Immature natural killer cell (primary cell): ENCODE results near the gene SH3YL1. TPM values are rescaled to one million over a fixed set of nuclear protein-coding genes. Genes with fewer than 3 reads are reported as not detected.
A peak's percentile ranks its signal among the peaks of the same experiment; 100 is the strongest.

Experiments used
- DNase-seq, 3 donors: peaks; one replicate each; pipeline ENCODE4 v3.0.0; 2022; ENCODE audit warnings: mixed read lengths in 1 of 3
- H3K27ac Mint-ChIP-seq, 6 donors: one replicate each; pipeline ENCODE4 v1.8.0; 2020; ENCODE audit warnings: mixed read lengths in 6 of 6, mild to moderate bottlenecking in 5 of 6, inconsistent platforms in 4 of 6, moderate library complexity in 3 of 6
- H3K27me3 Mint-ChIP-seq, 3 donors: one replicate each; pipeline ENCODE4 v1.8.0; 2020 to 2021; ENCODE audit warnings: low read depth in 3 of 3, mild to moderate bottlenecking in 3 of 3, mixed read lengths in 3 of 3, moderate library complexity in 3 of 3, inconsistent platforms in 1 of 3
- H3K36me3 Mint-ChIP-seq, 3 donors: one replicate each; pipeline ENCODE4 v1.8.0; 2020; ENCODE audit warnings: mixed read lengths in 3 of 3, inconsistent platforms in 2 of 3, mild to moderate bottlenecking in 2 of 3
- H3K4me1 Mint-ChIP-seq, 2 donors: one replicate each; pipeline ENCODE4 v1.8.0; 2020; ENCODE audit warnings: inconsistent platforms in 2 of 2, mild to moderate bottlenecking in 2 of 2, mixed read lengths in 2 of 2, moderate library complexity in 1 of 2
- H3K4me3 Mint-ChIP-seq, 5 donors: one replicate each; pipeline ENCODE4 v1.8.0; 2020; ENCODE audit warnings: mild to moderate bottlenecking in 5 of 5, mixed read lengths in 5 of 5, inconsistent platforms in 3 of 5, moderate library complexity in 3 of 5
- H3K9me3 Mint-ChIP-seq, 6 donors: one replicate each; pipeline ENCODE4 v1.8.0; 2020; ENCODE audit warnings: mild to moderate bottlenecking in 6 of 6, mixed read lengths in 6 of 6, inconsistent platforms in 4 of 6, moderate library complexity in 3 of 6
- polyA plus RNA-seq, 3 donors: library from polyadenylated mRNA; unstranded; fragments of 300-500 nt; fragmentation: Illumina TruSeq; gene quantifications; one replicate each; pipeline ENCODE4 v1.2.3, GENCODE V29; 2021

SH3YL1 gene, protein sequence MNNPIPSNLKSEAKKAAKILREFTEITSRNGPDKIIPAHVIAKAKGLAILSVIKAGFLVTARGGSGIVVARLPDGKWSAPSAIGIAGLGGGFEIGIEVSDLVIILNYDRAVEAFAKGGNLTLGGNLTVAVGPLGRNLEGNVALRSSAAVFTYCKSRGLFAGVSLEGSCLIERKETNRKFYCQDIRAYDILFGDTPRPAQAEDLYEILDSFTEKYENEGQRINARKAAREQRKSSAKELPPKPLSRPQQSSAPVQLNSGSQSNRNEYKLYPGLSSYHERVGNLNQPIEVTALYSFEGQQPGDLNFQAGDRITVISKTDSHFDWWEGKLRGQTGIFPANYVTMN
- 10 to 100 TPM; 20.8 to 29.5 (median 23.0) TPM for polyA plus RNA-seq

DNA sequence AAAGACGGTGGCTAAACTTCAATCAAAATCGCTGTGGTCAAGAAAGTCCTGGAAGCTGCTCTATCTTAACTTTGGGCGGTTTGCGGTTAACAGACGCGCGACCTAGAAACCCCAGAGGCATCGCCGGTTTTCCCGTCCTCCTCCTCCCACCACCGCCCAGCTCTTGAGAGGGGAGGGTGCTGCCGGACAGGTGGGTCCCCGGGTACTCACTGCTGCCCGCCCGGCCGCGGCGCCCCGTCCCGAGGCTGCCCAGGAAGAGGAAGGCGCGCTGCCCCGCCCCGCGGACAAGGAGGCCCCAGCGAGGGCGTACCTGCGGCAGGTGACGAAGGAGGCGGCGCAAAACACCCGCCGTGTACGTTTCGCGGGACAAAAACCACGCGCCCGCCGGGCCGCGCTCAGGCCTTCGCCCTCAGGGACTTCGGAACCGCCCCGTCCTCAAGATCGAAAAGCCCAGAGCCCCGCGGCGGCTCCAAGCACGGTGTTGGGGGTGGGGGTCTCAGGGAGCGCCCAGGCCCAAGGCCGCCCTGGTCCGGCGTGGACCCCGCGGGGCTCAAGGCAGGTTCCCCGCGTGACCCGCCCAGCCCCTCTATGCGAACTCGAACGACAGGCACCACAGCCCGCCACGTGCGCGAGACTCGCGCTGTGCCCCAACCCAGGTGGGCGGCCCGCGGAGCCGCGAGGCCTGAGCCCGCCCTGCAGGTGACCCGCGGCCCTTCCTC lies at the start of gene SH3YL1:
TSS of gene SH3YL1 (minus strand) at position 259 of the 719 bp plus-strand sequence. CDS start at position 211, 48 bp downstream.
- Mint-ChIP-seq H3K27me3 (peaks cover 4 to 12% (median 6%) of the 10 kb centered on the region in 3 donors), H3K9me3 (peaks cover 0 to 2% (median 0%) of the 10 kb centered on the region in 6 donors), H3K4me3 (peak within 1 kb of the TSS; percentile 93 to 96 (median 94)), H3K27ac (peak within 1 kb of the TSS; percentile 89 to 97 (median 95)), H3K36me3 (peaks cover 0 to 6% (median 0%) of the 10 kb centered on the region in 3 donors), H3K4me1 (peaks cover 48 to 60% of the 10 kb centered on the region in 2 donors)
- DNase-seq = peak; percentile 55 to 65 (median 61)

GRCh38 chr2:310994-311393 lies 47.2 kb upstream of the SH3YL1 start:
- Mint-ChIP-seq H3K4me1 (no peaks in the 10 kb centered on the region), H3K4me3 (no peak overlapping the region), H3K27ac (no peak overlapping the region), H3K36me3 (peaks cover 0 to 2% (median 0%) of the 10 kb centered on the region in 3 donors), H3K27me3 (peaks cover 5 to 10% (median 6%) of the 10 kb centered on the region in 3 donors), H3K9me3 (no peaks in the 10 kb centered on the region)
- no peak for DNase-seq

DNA sequence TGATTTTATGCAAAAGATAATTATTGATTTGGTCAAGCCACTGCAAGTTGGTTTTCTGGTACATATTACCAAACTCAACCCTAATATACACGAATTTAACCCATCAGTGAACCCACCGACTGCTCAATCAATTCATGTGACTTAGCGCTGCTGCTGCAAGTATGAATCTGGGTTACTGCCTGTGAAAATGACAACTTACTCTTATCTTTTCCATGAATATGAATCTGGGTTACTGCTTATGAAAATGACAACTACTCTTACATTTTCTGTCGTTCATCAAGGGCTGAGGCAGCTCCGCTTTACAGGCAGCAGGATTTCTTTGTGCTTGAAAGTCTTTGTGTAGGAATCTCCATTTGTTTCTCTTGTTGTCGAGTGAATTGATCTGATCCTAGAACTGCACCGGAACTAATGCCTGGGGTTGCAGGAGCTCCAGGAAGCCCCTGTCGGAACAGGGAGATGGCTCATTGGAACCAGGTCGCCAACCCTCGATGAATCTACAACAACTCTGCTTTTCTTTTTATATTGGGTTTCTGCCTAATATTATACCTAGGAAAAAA lies 46.2 kb upstream of the SH3YL1 start:
- no peaks in the 10 kb centered on the region for H3K36me3 Mint-ChIP-seq
- peaks cover 7 to 15% (median 8%) of the 10 kb centered on the region in 3 donors for H3K27me3 Mint-ChIP-seq
- no peaks in the 10 kb centered on the region for H3K4me1 Mint-ChIP-seq
- no peak for DNase-seq
- no peak overlapping the region for H3K27ac Mint-ChIP-seq
- H3K4me3 Mint-ChIP-seq = no peak overlapping the region
- no peaks in the 10 kb centered on the region for H3K9me3 Mint-ChIP-seq

- Mint-ChIP-seq H3K4me1 (no peaks in the 10 kb centered on the region), H3K9me3 (no peaks in the 10 kb centered on the region), H3K36me3 (no peaks in the 10 kb centered on the region), H3K27ac (peak overlapping the region in 1 of 6 donors; percentile 16), H3K4me3 (no peak overlapping the region), H3K27me3 (peaks cover 7 to 15% (median 8%) of the 10 kb centered on the region in 3 donors)
- DNase-seq = no peak
Observed at GRCh38 chr2:309148-309953, 45.5 kb upstream of the SH3YL1 start.

DNA sequence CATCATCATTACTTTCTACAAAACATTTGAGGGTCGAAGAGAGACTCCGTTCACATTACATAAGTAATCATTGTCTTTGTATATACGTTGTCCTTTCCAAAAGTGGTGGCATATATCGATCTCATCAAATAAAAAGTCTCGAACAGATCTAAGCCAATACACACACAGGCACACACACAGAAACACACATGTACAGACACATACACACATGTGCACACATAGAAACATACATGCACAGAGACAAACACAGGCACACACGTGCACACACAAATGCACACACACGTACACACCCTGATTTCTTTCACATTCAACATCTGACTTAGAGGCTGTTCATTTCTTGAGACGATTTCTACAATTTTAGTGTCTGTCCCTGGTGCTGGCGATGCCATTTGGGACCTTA lies 41.5 kb upstream of the SH3YL1 start:
- no peak overlapping the region for H3K27ac Mint-ChIP-seq
- peaks cover 4 to 8% (median 5%) of the 10 kb centered on the region in 3 donors for H3K27me3 Mint-ChIP-seq
- DNase-seq = no peak
- H3K4me1 Mint-ChIP-seq = no peaks in the 10 kb centered on the region
- peaks cover 0 to 3% (median 0%) of the 10 kb centered on the region in 6 donors for H3K9me3 Mint-ChIP-seq
- no peak overlapping the region for H3K4me3 Mint-ChIP-seq
- H3K36me3 Mint-ChIP-seq = peaks cover 0 to 5% (median 3%) of the 10 kb centered on the region in 3 donors

GRCh38 chr2:296354-296753 lies 32.5 kb upstream of the SH3YL1 start:
- Mint-ChIP-seq H3K9me3 (no peaks in the 10 kb centered on the region), H3K27ac (no peak overlapping the region), H3K27me3 (peaks cover 10 to 14% (median 11%) of the 10 kb centered on the region in 3 donors), H3K4me1 (no peaks in the 10 kb centered on the region), H3K36me3 (peaks cover 0 to 5% (median 0%) of the 10 kb centered on the region in 3 donors), H3K4me3 (no peak overlapping the region)
- no peak for DNase-seq

DNA sequence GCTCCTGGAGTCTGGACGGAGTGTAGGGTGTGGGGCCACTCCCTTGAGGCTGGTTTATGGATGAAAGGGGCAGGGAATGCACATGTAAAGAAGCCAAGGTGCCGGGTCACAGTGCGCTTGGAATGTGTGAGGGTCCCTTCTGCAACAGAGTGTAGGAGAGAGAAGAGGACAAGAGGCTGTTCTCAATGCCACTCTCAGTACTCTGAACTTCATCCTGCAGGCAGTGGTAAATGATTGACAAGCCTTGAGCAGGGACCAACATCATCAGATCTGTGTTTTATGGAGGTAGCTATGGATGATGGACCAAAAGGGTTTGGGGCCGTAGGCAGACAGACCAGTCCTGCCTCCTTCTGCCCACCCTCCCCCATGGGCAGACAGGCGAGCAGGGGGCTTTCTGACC lies 31.3 kb upstream of the SH3YL1 start:
- no peak overlapping the region for H3K4me3 Mint-ChIP-seq
- no peak overlapping the region for H3K27ac Mint-ChIP-seq
- peaks cover 10 to 17% (median 11%) of the 10 kb centered on the region in 3 donors for H3K27me3 Mint-ChIP-seq
- no peak for DNase-seq
- H3K36me3 Mint-ChIP-seq = no peaks in the 10 kb centered on the region
- H3K4me1 Mint-ChIP-seq = peaks cover under 1 to 2% of the 10 kb centered on the region in 2 donors
- no peaks in the 10 kb centered on the region for H3K9me3 Mint-ChIP-seq

DNA sequence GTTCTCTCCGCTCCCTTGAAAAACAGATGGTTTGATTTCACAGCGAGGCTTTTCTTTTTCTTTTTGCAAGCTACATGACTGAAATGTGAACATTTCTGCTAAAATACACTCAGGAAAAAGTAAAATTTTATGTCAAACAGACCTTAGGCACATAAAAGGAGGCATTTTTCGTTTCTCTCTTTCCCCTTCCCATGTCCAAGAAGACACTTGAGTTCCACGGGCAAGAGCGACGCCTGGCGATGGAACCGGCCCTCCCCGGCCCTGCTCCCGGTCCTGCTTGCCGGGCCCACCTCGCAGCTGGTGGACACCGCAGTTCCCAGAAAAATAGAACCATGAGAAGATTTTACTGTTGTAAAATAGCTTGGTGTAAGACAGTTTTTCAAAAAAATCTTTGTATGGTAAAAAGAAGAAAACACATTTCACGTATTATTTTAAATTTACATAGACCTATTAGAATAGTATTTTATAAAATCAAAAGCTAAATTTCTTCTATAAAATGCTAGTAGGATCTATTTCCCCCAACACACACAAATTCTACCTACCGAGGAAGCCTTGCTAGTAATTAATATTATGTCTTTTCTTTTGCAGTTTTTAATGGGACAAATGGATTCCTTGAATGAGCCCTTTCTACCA lies 26.4 kb upstream of the SH3YL1 start:
- peaks cover 0 to 6% (median 0%) of the 10 kb centered on the region in 3 donors for H3K36me3 Mint-ChIP-seq
- H3K27me3 Mint-ChIP-seq = peaks cover 4 to 14% (median 10%) of the 10 kb centered on the region in 3 donors
- no peak overlapping the region for H3K27ac Mint-ChIP-seq
- peak; percentile 33 to 53 (median 43) for DNase-seq
- H3K9me3 Mint-ChIP-seq = no peaks in the 10 kb centered on the region
- peak overlapping the region; percentile 79 to 92 (median 80) for H3K4me3 Mint-ChIP-seq
- H3K4me1 Mint-ChIP-seq = peaks cover 13 to 21% of the 10 kb centered on the region in 2 donors

- Mint-ChIP-seq H3K4me3 (peak overlapping the region; percentile 79 to 92 (median 80)), H3K27ac (no peak overlapping the region), H3K9me3 (no peaks in the 10 kb centered on the region), H3K4me1 (peaks cover 13 to 21% of the 10 kb centered on the region in 2 donors), H3K36me3 (peaks cover 0 to 6% (median 0%) of the 10 kb centered on the region in 3 donors), H3K27me3 (peaks cover 4 to 11% (median 8%) of the 10 kb centered on the region in 3 donors)
- DNase-seq = peak; percentile 4 to 17 (median 5)
Observed at GRCh38 chr2:289362-290089, 25.7 kb upstream of the SH3YL1 start.

DNA sequence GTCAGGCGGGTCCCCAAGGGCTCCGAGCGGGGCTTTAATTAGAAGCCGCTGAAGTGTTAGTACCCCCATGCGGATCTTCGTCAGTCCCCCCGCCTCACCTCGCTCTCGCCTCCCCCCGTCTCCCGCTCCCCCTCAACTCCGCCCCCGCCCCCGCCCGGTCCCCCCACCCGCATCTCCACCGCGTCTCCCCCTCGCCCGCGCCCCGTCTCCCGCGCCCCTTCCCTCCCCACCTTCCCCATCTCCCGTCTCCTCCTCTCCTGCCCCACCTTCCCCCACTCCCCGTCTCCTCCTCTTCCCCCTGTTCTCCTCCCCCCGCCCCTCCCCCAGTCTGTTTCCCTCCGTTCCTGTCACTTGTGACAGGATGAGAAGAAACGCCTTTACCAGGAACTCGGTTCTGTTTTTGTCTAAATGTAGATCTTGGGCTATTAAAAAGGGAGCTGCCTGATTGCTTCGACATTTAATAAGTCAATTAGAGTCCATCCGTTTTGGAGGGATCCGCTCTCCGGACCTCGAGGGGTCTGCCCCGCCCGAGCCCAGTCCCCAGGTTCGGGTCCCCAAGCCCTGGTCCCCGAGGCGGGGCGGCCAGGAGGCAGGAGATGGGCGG lies 25.0 kb upstream of the SH3YL1 start:
- peaks cover 0 to 6% (median 0%) of the 10 kb centered on the region in 3 donors for H3K36me3 Mint-ChIP-seq
- no peak overlapping the region for H3K27ac Mint-ChIP-seq
- peaks cover 13 to 21% of the 10 kb centered on the region in 2 donors for H3K4me1 Mint-ChIP-seq
- peaks cover 4 to 11% (median 8%) of the 10 kb centered on the region in 3 donors for H3K27me3 Mint-ChIP-seq
- DNase-seq = no peak
- H3K4me3 Mint-ChIP-seq = peak overlapping the region; percentile 57 to 92 (median 62)
- H3K9me3 Mint-ChIP-seq = no peaks in the 10 kb centered on the region

DNA sequence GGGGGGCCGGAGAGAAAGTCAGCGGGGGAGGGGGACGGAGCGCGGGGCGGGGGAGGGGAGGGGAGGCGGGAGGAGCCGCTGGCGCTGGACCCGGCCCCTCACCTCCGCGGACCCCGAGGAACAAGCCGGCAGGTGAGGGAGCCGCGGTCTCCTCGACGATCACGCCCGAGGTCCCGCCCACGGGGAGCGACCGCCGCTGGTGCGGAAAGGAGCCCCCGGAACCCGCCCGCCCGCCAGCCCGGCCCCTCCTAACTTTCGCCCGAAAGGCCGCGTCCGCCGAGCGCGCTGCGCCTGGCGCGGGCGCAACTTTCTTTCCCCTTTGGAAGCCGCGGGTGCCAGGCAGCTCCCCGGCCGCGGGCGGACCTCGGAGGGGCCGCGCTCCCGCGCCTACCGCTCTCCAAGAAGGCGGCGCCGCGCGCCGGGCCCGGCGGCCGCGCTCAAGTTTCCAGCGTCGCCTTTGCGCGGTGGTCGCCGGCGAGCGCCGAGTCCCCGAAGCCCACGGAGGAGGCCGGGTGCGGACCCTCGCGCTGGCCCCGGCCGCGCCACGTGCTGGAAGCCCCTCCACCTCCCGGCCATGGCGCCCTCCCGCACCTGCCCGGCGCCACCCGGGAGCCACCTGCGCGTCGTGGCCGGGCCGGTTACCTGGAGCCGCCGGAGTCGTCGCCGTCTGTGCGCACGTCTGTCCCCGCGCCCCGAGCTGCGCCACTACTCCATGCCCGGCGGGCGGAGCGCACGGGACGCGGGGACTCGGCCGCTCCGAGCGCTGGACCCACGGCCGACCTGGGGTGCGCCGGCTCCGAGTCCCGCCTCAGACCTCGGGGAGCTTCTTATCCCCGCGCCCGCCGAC lies 24.3 kb upstream of the SH3YL1 start, which contains the start of gene ALKAL2:
TSS of gene ALKAL2 (minus strand) at position 181 of the 847 bp plus-strand sequence. CDS start 256 bp downstream, outside the sequence.
- H3K27me3 Mint-ChIP-seq = peaks cover 2 to 11% (median 8%) of the 10 kb centered on the region in 3 donors
- peaks cover 13 to 21% of the 10 kb centered on the region in 2 donors for H3K4me1 Mint-ChIP-seq
- peak within 1 kb of the TSS; percentile 66 to 92 (median 69) for H3K4me3 Mint-ChIP-seq
- peaks cover 0 to 6% (median 0%) of the 10 kb centered on the region in 3 donors for H3K36me3 Mint-ChIP-seq
- no peaks in the 10 kb centered on the region for H3K9me3 Mint-ChIP-seq
- H3K27ac Mint-ChIP-seq = no peak within 1 kb of the TSS
- DNase-seq = peak in 2 of 3 donors; percentile 3 to 17
